Kidney epithelial cell (primary cell): Measurements from ENCODE around the gene KLHDC9. TPM values are rescaled to one million over a fixed set of nuclear protein-coding genes. Genes with fewer than 3 reads are reported as not detected.

ENCODE experiments used
- DNase-seq: peaks from one replicate; pipeline ENCODE4 v3.0.0-alpha.2; 2010; ENCODE audit warnings: low read depth
- H3K27me3 ChIP-seq: 2 replicates; pipeline ENCODE4 v1.6.0; 2011; ENCODE audit warnings: low read length; ENCODE audit not compliant: control insufficient read depth, insufficient read depth
- H3K36me3 ChIP-seq: 2 replicates; pipeline ENCODE4 v1.5.1; 2011; ENCODE audit warnings: low read length; ENCODE audit not compliant: control insufficient read depth, insufficient read depth
- H3K4me3 ChIP-seq: 2 replicates; pipeline ENCODE4 v1.5.1; 2011; ENCODE audit warnings: low read depth, mild to moderate bottlenecking, control low read depth, low read length
- CTCF ChIP-seq: IDR thresholded peaks from 2 replicates; pipeline ENCODE4 v1.5.1; 2011; ENCODE audit warnings: mild to moderate bottlenecking, moderate library complexity, low read length, control low read depth, inconsistent platforms; ENCODE audit not compliant: insufficient read depth, poor library complexity, severe bottlenecking
- total RNA-seq: library from RNA; depleted of rRNA; stranded (reverse); fragments of >200 nt; gene quantifications from 2 replicates; pipeline ENCODE4 v1.2.3, GENCODE V29; 2015

Gene KLHDC9
- total RNA-seq, 1 donor from 2014 or later, result 3.1 TPM

- Histone ChIP-seq H3K36me3 (no peaks in the 10 kb centered on the region), H3K27me3 (no peaks in the 10 kb centered on the region), H3K4me3 (no peak overlapping the region)
- no peak for DNase-seq
- TF ChIP-seq CTCF, result no peak
These were observed 29.5 kb downstream of the KLHDC9 start for GRCh38 chr1:161127649-161128048.

GRCh38 chr1:161128591-161129420 lies 30.6 kb downstream of the KLHDC9 start:
- DNase-seq, result no peak
- no peak for TF ChIP-seq CTCF
- H3K27me3 ChIP-seq, result no peaks in the 10 kb centered on the region
- no peak overlapping the region for H3K4me3 ChIP-seq
- H3K36me3 ChIP-seq, result no peaks in the 10 kb centered on the region

GRCh38 chr1:161130266-161130665 lies 32.1 kb downstream of the KLHDC9 start:
- no peak for DNase-seq
- Histone ChIP-seq H3K4me3 (no peak overlapping the region), H3K27me3 (no peaks in the 10 kb centered on the region), H3K36me3 (no peaks in the 10 kb centered on the region)
- TF ChIP-seq CTCF, result no peak

- no peak for DNase-seq
- no peak for TF ChIP-seq CTCF
- Histone ChIP-seq H3K36me3 (no peaks in the 10 kb centered on the region), H3K4me3 (peak overlapping the region; percentile 92), H3K27me3 (no peaks in the 10 kb centered on the region)
These were observed 33.6 kb downstream of the KLHDC9 start for GRCh38 chr1:161131523-161132409.

GRCh38 chr1:161132410-161133219 lies 34.5 kb downstream of the KLHDC9 start, which contains the start of gene DEDD:
Gene DEDD, minus strand, starts transcription at chr1:161132667. Its CDS starts 8,205 bp downstream, at chr1:161124462.
- no peaks in the 10 kb centered on the region for H3K36me3 ChIP-seq
- H3K4me3 ChIP-seq, result peak within 1 kb of the TSS; percentile 92
- TF ChIP-seq CTCF, result no peak
- DNase-seq, result peak; percentile 89
- H3K27me3 ChIP-seq, result no peaks in the 10 kb centered on the region
